Endometrial microvascular endothelial cells (primary cell): ENCODE results near the gene EPHB2. TPM values are rescaled to one million over a fixed set of nuclear protein-coding genes. Genes with fewer than 3 reads are reported as not detected.
"Not testable (repeated sequence)": the region's sequence is repeated elsewhere in the genome, so short reads cannot be mapped to it uniquely, and the experiment has no call there.

Source experiments
- in situ Hi-C: cut with HindIII; loops from 2 replicates; pipeline ENCODE4 v1.10.0; 2017; ENCODE audit warnings: low sequenced_read_pairs, low pct_unique_long_range_greater_than_20kb; ENCODE audit errors: inconsistent ontology term
- total RNA-seq: library from RNA; depleted of rRNA; stranded (reverse); fragments of >200 nt; gene quantifications from one replicate; pipeline ENCODE4 v1.2.3, GENCODE V29; 2015; ENCODE audit errors: inconsistent ontology term

EPHB2 gene
- total RNA-seq, 1 donor from 2014 or later: 84.5 TPM

- in situ Hi-C loops: no loop called here
These were observed 129.2 kb downstream of the EPHB2 start for GRCh38 chr1:22839806-22840205.

- in situ Hi-C loops: no loop called here
These were observed 130.5 kb downstream of the EPHB2 start for GRCh38 chr1:22841142-22841541.

- in situ Hi-C loops: no loop called here
These were observed 131.2 kb downstream of the EPHB2 start for GRCh38 chr1:22841860-22842281.

- in situ Hi-C loops: not testable (repeated sequence)
These were observed 133.0 kb downstream of the EPHB2 start for GRCh38 chr1:22843441-22844183.

DNA sequence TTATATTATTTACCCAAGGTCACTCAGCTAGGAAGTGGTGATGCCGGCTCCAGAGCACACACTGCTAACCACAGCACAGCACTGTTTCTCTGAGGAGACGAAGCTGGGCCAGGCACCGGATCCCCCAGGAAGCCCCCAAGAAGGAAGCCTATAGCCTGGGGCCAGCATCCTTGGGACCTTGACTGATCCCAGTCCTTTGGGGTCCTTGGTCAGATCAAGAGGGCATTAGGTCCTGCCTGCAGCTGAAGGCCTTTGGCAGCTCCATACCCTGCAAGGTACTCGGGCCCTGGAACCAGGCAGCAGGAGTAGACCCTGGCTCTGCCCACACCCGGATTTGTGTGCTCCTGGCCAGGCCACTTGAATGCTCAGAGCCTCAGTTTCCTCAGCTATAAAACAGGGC lies 134.0 kb downstream of the EPHB2 start:
- in situ Hi-C loops: no loop called here

DNA sequence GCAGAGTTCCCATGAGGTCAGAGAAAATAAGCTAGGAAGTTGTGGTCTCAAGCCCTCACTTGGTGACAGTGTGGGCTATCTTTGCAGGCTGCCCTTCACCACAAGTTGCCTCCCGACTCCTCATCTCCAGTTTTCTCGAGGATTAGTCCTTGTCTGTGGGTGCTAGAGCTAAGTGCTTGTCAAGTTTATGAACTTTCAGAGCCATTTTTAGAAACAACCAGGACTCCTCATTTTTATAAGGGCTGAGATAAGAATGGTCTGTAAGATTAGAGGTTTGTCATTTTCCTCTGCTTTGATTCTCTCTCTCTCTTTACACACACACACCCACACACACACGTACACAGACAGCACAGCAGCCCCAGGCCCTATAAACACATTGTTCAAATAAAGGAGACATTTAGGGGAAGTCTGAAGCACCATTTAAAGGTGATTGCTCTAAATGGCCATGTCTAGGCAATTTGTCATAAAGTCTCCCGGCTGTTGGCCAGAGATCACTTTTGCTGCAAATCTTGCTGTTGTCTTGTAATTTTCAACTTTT lies 134.8 kb downstream of the EPHB2 start:
- in situ Hi-C loops: no loop called here

DNA sequence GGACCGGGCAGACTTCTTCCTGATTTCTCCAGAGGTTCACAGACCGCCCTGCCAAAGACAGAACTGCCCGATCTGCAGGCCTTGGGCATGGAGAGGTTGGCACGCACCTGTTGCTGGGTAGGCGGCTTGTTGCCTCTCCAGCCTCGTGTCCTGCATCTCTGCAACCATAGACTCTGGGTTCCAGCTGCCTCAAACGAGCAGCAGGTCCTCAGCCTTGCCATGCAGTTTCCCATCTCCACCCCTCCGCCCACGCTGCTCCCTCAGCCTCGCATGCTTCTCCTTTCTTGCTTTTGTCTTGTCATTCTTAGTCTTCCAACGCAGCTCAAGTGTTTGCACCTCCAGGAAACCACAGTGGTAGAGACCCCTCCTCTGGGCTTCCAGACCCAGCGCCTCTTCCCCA lies 135.8 kb downstream of the EPHB2 start:
- in situ Hi-C loops: no loop called here

DNA sequence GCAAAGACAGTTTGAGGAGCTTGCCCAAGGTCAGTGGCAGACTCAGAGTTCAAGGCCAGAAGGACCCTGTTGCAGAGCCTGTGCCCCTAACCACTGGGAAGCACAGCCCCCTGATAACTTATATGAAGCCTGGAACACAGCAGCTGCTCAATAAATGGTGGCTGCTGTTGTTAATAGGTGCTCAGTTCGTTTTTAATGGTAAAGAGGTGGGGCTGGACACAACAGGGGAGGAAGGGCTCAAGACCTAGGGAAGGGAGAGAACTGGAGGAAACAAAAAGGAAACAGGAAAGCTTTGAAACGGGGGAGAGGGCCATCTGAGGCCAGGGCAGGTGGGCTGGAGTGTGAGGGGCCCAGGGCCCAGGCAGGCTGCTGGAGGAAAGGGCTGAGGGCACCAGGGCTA lies 136.6 kb downstream of the EPHB2 start:
- in situ Hi-C loops: no loop called here

GRCh38 chr1:22847709-22848108 lies 137.1 kb downstream of the EPHB2 start:
- in situ Hi-C loops: no loop called here

GRCh38 chr1:22848405-22848804 lies 137.8 kb downstream of the EPHB2 start:
- in situ Hi-C loops: no loop called here

DNA sequence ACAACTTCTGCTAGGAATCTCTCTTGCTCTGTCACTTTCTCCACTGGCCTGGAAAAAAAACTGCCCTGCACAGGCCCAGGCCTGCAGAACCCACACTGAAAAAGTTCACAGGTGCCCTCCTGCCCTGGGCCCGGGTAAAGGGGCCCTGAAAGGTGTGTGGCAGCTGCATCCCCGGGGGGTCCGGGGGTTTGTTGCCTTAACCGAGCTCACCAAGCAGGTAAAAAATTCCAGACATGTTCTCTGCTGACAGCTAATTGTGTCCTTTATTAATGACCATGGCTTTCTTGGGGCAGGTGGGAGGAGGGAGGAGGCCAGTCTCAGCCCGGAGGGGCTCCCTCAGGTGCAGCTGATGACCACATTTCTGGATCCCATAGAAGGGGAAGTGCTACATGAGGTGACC lies 139.1 kb downstream of the EPHB2 start:
- in situ Hi-C loops: no loop called here

DNA sequence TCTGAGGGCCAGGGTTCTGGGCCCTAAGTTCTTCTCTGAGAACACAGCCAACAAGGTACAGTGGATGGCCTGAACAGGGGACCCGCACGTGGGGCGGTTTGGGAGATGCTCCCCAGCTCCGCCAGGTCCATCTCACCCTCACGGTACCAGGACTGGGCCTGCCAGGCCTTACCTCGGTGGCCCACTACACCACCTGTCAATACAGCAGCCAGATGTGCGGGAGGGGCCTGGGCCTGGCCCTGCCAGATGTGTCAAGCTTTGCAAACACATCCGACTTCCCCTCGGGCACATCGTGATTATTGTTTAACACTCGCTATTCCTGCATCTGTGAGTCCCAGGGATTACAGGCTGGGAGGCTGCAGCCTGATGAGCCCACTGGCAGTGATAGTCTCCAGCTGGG lies 139.6 kb downstream of the EPHB2 start:
- in situ Hi-C loops: no loop called here

GRCh38 chr1:22850681-22851080 lies 140.0 kb downstream of the EPHB2 start:
- in situ Hi-C loops: no loop called here

GRCh38 chr1:22851517-22851916 lies 140.9 kb downstream of the EPHB2 start:
- in situ Hi-C loops: no loop called here

- in situ Hi-C loops: no loop called here
These were observed 141.6 kb downstream of the EPHB2 start for GRCh38 chr1:22852144-22852655.

DNA sequence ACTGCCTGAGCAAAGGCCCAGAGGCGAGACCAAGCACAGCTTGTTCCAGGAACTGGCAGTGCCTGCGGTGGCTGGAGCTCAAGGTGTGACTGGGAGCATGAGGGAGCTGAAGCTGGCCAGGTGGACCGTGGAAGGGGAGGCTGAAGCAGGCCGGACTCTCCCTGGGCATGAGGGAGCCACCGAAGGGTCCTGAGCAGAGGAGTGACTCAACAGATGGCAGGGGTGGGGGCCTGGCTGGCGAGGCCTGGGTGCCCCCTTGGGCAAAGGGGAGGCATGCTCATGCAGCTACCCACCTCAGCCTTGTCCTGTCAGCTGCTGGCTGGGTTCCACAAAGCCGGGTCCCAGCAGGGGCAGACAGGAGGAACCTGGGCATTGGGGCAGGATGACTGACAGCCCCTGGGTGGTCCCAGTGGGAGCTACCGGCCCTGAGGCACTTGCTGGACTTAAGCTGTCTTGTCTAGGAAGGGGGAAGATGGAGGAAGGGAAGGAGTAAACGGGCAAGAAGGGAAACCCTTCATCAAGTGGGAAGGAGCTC lies 143.1 kb downstream of the EPHB2 start:
- in situ Hi-C loops: no loop called here

GRCh38 chr1:22854688-22855565 lies 144.3 kb downstream of the EPHB2 start:
- in situ Hi-C loops: no loop called here

- in situ Hi-C loops: no loop called here
These were observed 145.3 kb downstream of the EPHB2 start for GRCh38 chr1:22855668-22856606.
